Upper lobe of right lung (tissue), 1 donor: Measurements from ENCODE around the gene SMAD3. TPM values are rescaled to one million over a fixed set of nuclear protein-coding genes. Genes with fewer than 3 reads are reported as not detected.
A peak's percentile ranks its signal among the peaks of the same experiment; 100 is the strongest.

Experiments
- ATAC-seq: fragments of 200-7000 bp; cut with Tn5 transposase; one replicate; pipeline ENCODE4 v1.9.1; 2020; ENCODE audit warnings: mild to moderate bottlenecking, moderate library complexity
- DNase-seq: peaks from one replicate; pipeline ENCODE4 v3.0.0-alpha.2; 2020
- H3K27ac ChIP-seq: fragments of 200-600 bp; one replicate; pipeline ENCODE4 v1.8.0; 2022
- H3K27me3 ChIP-seq: fragments of 200-600 bp; one replicate; pipeline ENCODE4 v1.8.0; 2022; ENCODE audit warnings: mild to moderate bottlenecking
- H3K36me3 ChIP-seq: fragments of 200-600 bp; one replicate; pipeline ENCODE4 v1.8.0; 2022
- H3K4me1 ChIP-seq: fragments of 200-600 bp; one replicate; pipeline ENCODE4 v1.8.0; 2022
- H3K4me3 ChIP-seq: fragments of 200-600 bp; one replicate; pipeline ENCODE4 v1.8.0; 2022; ENCODE audit warnings: mild to moderate bottlenecking
- H3K9me3 ChIP-seq: fragments of 200-600 bp; one replicate; pipeline ENCODE4 v1.8.0; 2022
- CTCF ChIP-seq: fragments of 200-600 bp; IDR thresholded peaks from one replicate; pipeline ENCODE4 v1.8.0; 2022; ENCODE audit warnings: antibody characterized with exemption
- intact Hi-C: fragments of 100-400 bp; cut with DNase I; formaldehyde crosslinking; loops from one replicate; pipeline ENCODE4 v1.11.0; 2022
- total RNA-seq: library from RNA; stranded (reverse); fragmentation: NEBNext Ultra II Directional; extraction: Animal tissue kit (Norgen Biotek cat#: 25700); gene quantifications from one replicate; pipeline ENCODE4 v1.2.1, GENCODE V29; 2021
- donor health status: DM: no; HTN: yes; CAD: no; lungs with severe emphysema.

Gene SMAD3
- total RNA-seq, 1 donor from 2014 or later: 31.6 TPM

GRCh38 chr15:67173786-67174185 lies 108.4 kb downstream of the SMAD3 start:
- H3K9me3 ChIP-seq: no peaks in the 10 kb centered on the region
- H3K4me3 ChIP-seq: no peak overlapping the region
- H3K36me3 ChIP-seq: peaks cover 27% of the 10 kb centered on the region
- DNase-seq: peak; percentile 28
- no peak for TF ChIP-seq CTCF
- intact Hi-C loops: no loop called here
- H3K4me1 ChIP-seq: peaks cover 38% of the 10 kb centered on the region
- H3K27ac ChIP-seq: no peak overlapping the region
- no peak for ATAC-seq
- H3K27me3 ChIP-seq: no peaks in the 10 kb centered on the region

- no peak overlapping the region for H3K4me3 ChIP-seq
- peaks cover 41% of the 10 kb centered on the region for H3K4me1 ChIP-seq
- TF ChIP-seq CTCF: no peak
- intact Hi-C loops: no loop called here
- no peaks in the 10 kb centered on the region for H3K27me3 ChIP-seq
- no peaks in the 10 kb centered on the region for H3K9me3 ChIP-seq
- H3K36me3 ChIP-seq: peaks cover 24% of the 10 kb centered on the region
- ATAC-seq: no peak
- no peak overlapping the region for H3K27ac ChIP-seq
- DNase-seq: no peak
Measured at GRCh38 chr15:67174446-67174845, 109.0 kb downstream of the SMAD3 start.

- intact Hi-C loops: no loop called here
- ATAC-seq: no peak
- no peak overlapping the region for H3K4me3 ChIP-seq
- peaks cover 24% of the 10 kb centered on the region for H3K36me3 ChIP-seq
- H3K27me3 ChIP-seq: no peaks in the 10 kb centered on the region
- no peak for DNase-seq
- no peaks in the 10 kb centered on the region for H3K9me3 ChIP-seq
- peak overlapping the region; percentile 55 for H3K27ac ChIP-seq
- no peak for TF ChIP-seq CTCF
- peaks cover 41% of the 10 kb centered on the region for H3K4me1 ChIP-seq
Measured at GRCh38 chr15:67174864-67175573, 109.6 kb downstream of the SMAD3 start.

- Histone ChIP-seq H3K36me3 (peaks cover 19% of the 10 kb centered on the region), H3K4me1 (peaks cover 41% of the 10 kb centered on the region), H3K9me3 (no peaks in the 10 kb centered on the region), H3K27me3 (no peaks in the 10 kb centered on the region), H3K27ac (peak overlapping the region; percentile 55), H3K4me3 (no peak overlapping the region)
- intact Hi-C loops: no loop called here
- no peak for TF ChIP-seq CTCF
- no peak for DNase-seq
- ATAC-seq: peak; percentile 62
Measured at GRCh38 chr15:67175643-67176071, 110.3 kb downstream of the SMAD3 start.

- intact Hi-C loops: no loop called here
- H3K4me1 ChIP-seq: peaks cover 41% of the 10 kb centered on the region
- ATAC-seq (peak; percentile 50), DNase-seq (peak; percentile 78)
- H3K4me3 ChIP-seq: no peak overlapping the region
- H3K27ac ChIP-seq: peak overlapping the region; percentile 55
- peaks cover 16% of the 10 kb centered on the region for H3K36me3 ChIP-seq
- H3K9me3 ChIP-seq: no peaks in the 10 kb centered on the region
- TF ChIP-seq CTCF: no peak
- no peaks in the 10 kb centered on the region for H3K27me3 ChIP-seq
Measured at GRCh38 chr15:67176195-67176971, 111.0 kb downstream of the SMAD3 start.
